ENCODE data around the gene DEFB112.

- TF ChIP-seq CREB1 (CRISPR knock-in tag; IDR thresholded peaks at IDR 0.05; ENCODE audit: low read depth) (no peak), CTCF (conservative IDR thresholded peaks at IDR 0.05; ENCODE audit: low read depth in 2 of 2) (no peak), EZH2 (IDR thresholded peaks at IDR 0.05; ENCODE audit: low read depth, unreplicated experiment) (no peak), POLR2AphosphoS5 (IDR thresholded peaks at IDR 0.05; ENCODE audit: low read depth) (no peak), JUNB (IDR thresholded peaks at IDR 0.05; ENCODE audit: unreplicated experiment) (no peak), REST (IDR thresholded peaks at IDR 0.05; ENCODE audit: unreplicated experiment) (no peak), EZH2phosphoT487 (IDR thresholded peaks at IDR 0.05; ENCODE audit: unreplicated experiment) (no peak), ETS1 (IDR thresholded peaks at IDR 0.05) (no peak), ZNF114 (CRISPR knock-in tag; IDR thresholded peaks at IDR 0.05) (no peak), STAT1 (IDR thresholded peaks at IDR 0.05; ENCODE audit: unreplicated experiment) (no peak), NANOG (IDR thresholded peaks at IDR 0.05; ENCODE audit: borderline replicate concordance) (no peak), ZNF462 (CRISPR knock-in tag; IDR thresholded peaks at IDR 0.05) (no peak), ZNF331 (CRISPR knock-in tag; IDR thresholded peaks at IDR 0.05; ENCODE audit: low read depth) (no peak)
These were observed 22.2 kb upstream of the DEFB112 start for GRCh38 chr6:50071921-50072320.

Data from GM23338 (cell line).